Common myeloid progenitor, CD34-positive (primary cell): Measurements from ENCODE around the gene TNRC6C.

Experiments used
- CTCF ChIA-PET: fragments of 350-600 bp; sonication (Branson Sonifier 250); formaldehyde crosslinking; loops from one replicate; lab custom pipeline; 2021; ENCODE audit warnings: antibody characterized with exemption; lab: Charles Lee
- POLR2A ChIA-PET: fragments of 350-600 bp; sonication (Branson Sonifier 250); formaldehyde crosslinking; loops from one replicate; lab custom pipeline; 2021; ENCODE audit warnings: antibody characterized with exemption; lab: Charles Lee
- DNase-seq, 3 donors: peaks; one replicate each; pipeline versions ENCODE4 v3.0.0 to v3.0.0-alpha.2; 2013
- H3K27ac ChIP-seq, 2 experiments: 1 replicate in 1 of 2; 2 replicates in 1 of 2; pipeline ENCODE4 v1.7.0; 2013; ENCODE audit warnings: inconsistent platforms in 2 of 2, low read length in 2 of 2, mild to moderate bottlenecking in 2 of 2, low read depth in 1 of 2, moderate library complexity in 1 of 2; ENCODE audit not compliant: severe bottlenecking in 2 of 2, insufficient read depth in 1 of 2, poor library complexity in 1 of 2
- H3K27me3 ChIP-seq, 5 experiments: replicated peaks in 2 of 5; 1 replicate in 3 of 5; 2 replicates in 2 of 5; pipeline versions ENCODE4 v1.6.1 to v1.7.0; 2013; ENCODE audit warnings: low read length in 4 of 5, mild to moderate bottlenecking in 2 of 5, moderate library complexity in 2 of 5, inconsistent platforms in 1 of 5; ENCODE audit not compliant: insufficient read depth in 5 of 5, control insufficient read depth in 4 of 5
- H3K36me3 ChIP-seq, 4 experiments: 1 replicate in 2 of 4; 2 replicates in 2 of 4; pipeline versions ENCODE4 v1.6.1 to v1.7.0; 2013; ENCODE audit warnings: low read length in 3 of 4, control low read depth in 1 of 4, mild to moderate bottlenecking in 1 of 4; ENCODE audit not compliant: control insufficient read depth in 4 of 4, insufficient read depth in 4 of 4
- H3K4me1 ChIP-seq, 4 experiments: 1 replicate in 3 of 4; 2 replicates in 1 of 4; pipeline versions ENCODE4 v1.6.1 to v1.7.1; 2013; ENCODE audit warnings: low read length in 3 of 4, mild to moderate bottlenecking in 3 of 4, control low read depth in 1 of 4, inconsistent platforms in 1 of 4, moderate library complexity in 1 of 4; ENCODE audit not compliant: control insufficient read depth in 4 of 4, insufficient read depth in 4 of 4; ENCODE audit errors: control extremely low read depth in 1 of 4
- H3K4me3 ChIP-seq, 7 experiments: 1 replicate in 4 of 7; 2 replicates in 3 of 7; pipeline versions ENCODE4 v1.5.1 to v1.7.0; 2013; ENCODE audit warnings: mild to moderate bottlenecking in 7 of 7, low read length in 6 of 7, moderate library complexity in 6 of 7, inconsistent platforms in 2 of 7, low read depth in 2 of 7, control low read depth in 1 of 7; ENCODE audit not compliant: insufficient read depth in 4 of 7, control insufficient read depth in 1 of 7; ENCODE audit errors: extremely low read depth in 1 of 7
- H3K9me3 ChIP-seq, 5 experiments: 1 replicate in 4 of 5; 2 replicates in 1 of 5; pipeline versions ENCODE4 v1.6.1 to v1.7.1; 2013; ENCODE audit warnings: low read length in 4 of 5, mild to moderate bottlenecking in 2 of 5, inconsistent platforms in 1 of 5, low read depth in 1 of 5, moderate library complexity in 1 of 5; ENCODE audit not compliant: control insufficient read depth in 4 of 5, insufficient read depth in 2 of 5; ENCODE audit errors: control extremely low read depth in 1 of 5
- WGBS: methylation state at CpG from one replicate; pipeline ENCODE4 v1.1.5; 2013; ENCODE audit not compliant: insufficient coverage; 5-methylcytosine and 5-hydroxymethylcytosine counted together

The TNRC6C gene

GRCh38 chr17:78012428-78012827 lies 53.9 kb downstream of the TNRC6C start:
- ChIA-PET POLR2A (no interaction called here), CTCF (interaction anchor here (1.0 to 4.2 kb wide), 11 partner anchors 8 to 472 kb away, joined by 3 to 40 read pairs (median 7); no protein-coding TSS in a partner anchor)
- Histone ChIP-seq H3K4me1 (peaks cover 0 to 6% (median 2%) of the 10 kb centered on the region in 4 experiments), H3K27ac (no peak overlapping the region), H3K4me3 (no peak overlapping the region), H3K9me3 (no peaks in the 10 kb centered on the region), H3K27me3 (no peaks in the 10 kb centered on the region), H3K36me3 (peaks cover 3 to 11% (median 4%) of the 10 kb centered on the region in 4 experiments)
- DNase-seq, result no peak
- 100% methylated on average over 1 of the region's 1 CpG for WGBS

- no CpG with 5 or more reads among the region's 4 CpGs for WGBS
- Histone ChIP-seq H3K9me3 (no peaks in the 10 kb centered on the region), H3K27ac (no peak overlapping the region), H3K4me3 (no peak overlapping the region), H3K27me3 (no peaks in the 10 kb centered on the region), H3K4me1 (peaks cover 0 to 6% (median 2%) of the 10 kb centered on the region in 4 experiments), H3K36me3 (peaks cover 2 to 11% (median 4%) of the 10 kb centered on the region in 4 experiments)
- POLR2A ChIA-PET, result interaction anchor here (0.6 to 2.6 kb wide), 2 partner anchors 56 to 170 kb away, joined by 5 to 11 read pairs; partner anchors contain the start of gene TNRC6C
- CTCF ChIA-PET, result interaction anchor here (0.6 to 4.2 kb wide), 30 partner anchors 8 to 509 kb away, joined by 3 to 40 read pairs (median 5); partner anchors contain the start of gene TNRC6C
- peak; percentile 66 to 73 (median 66) for DNase-seq
These were observed 55.4 kb downstream of the TNRC6C start for GRCh38 chr17:78013683-78014467.

- ChIA-PET POLR2A (interaction anchor here (2.6 kb wide), 1 partner anchor 57 kb away, joined by 11 read pairs; the partner anchor contains the start of gene TNRC6C), CTCF (interaction anchor here (0.6 to 4.2 kb wide), 23 partner anchors 7 to 502 kb away, joined by 3 to 40 read pairs (median 5); partner anchors contain the start of gene TNRC6C)
- WGBS, result no CpG with 5 or more reads among the region's 5 CpGs
These were observed 56.1 kb downstream of the TNRC6C start for GRCh38 chr17:78014646-78015045.

GRCh38 chr17:78016852-78017251 lies 58.3 kb downstream of the TNRC6C start:
- WGBS, result no CpG with 5 or more reads among the region's 1 CpG

More at GRCh38 chr17:78014646-78015045, 56.1 kb downstream of the TNRC6C start:
- Histone ChIP-seq H3K27ac (no peak overlapping the region), H3K4me3 (no peak overlapping the region), H3K4me1 (peaks cover 0 to 6% (median 2%) of the 10 kb centered on the region in 4 experiments), H3K9me3 (no peaks in the 10 kb centered on the region), H3K36me3 (peaks cover 2 to 11% (median 4%) of the 10 kb centered on the region in 4 experiments), H3K27me3 (no peaks in the 10 kb centered on the region)
- no peak for DNase-seq

GRCh38 chr17:78019367-78019975 lies 61.0 kb downstream of the TNRC6C start:
- DNase-seq, result peak; percentile 31 to 66 (median 62)
- ChIA-PET CTCF (interaction anchor here (0.6 to 2.5 kb wide), 11 partner anchors 8 to 477 kb away, joined by 3 to 14 read pairs (median 3); no protein-coding TSS in a partner anchor), POLR2A (interaction anchor here (1.6 kb wide), 1 partner anchor 61 kb away, joined by 6 read pairs; the partner anchor contains the start of gene TNRC6C)
- Histone ChIP-seq H3K27me3 (no peaks in the 10 kb centered on the region), H3K4me3 (no peak overlapping the region), H3K27ac (no peak overlapping the region), H3K4me1 (no peaks in the 10 kb centered on the region), H3K9me3 (no peaks in the 10 kb centered on the region), H3K36me3 (peaks cover 0 to 2% (median under 1%) of the 10 kb centered on the region in 4 experiments)

More at GRCh38 chr17:78016852-78017251, 58.3 kb downstream of the TNRC6C start:
- H3K4me3 ChIP-seq, result no peak overlapping the region
- ChIA-PET POLR2A (no interaction called here), CTCF (interaction anchor here (0.8 to 1.8 kb wide), 6 partner anchors 10 to 407 kb away, joined by 3 to 6 read pairs (median 3); no protein-coding TSS in a partner anchor)
- peaks cover 0 to 9% (median 4%) of the 10 kb centered on the region in 4 experiments for H3K36me3 ChIP-seq
- no peak overlapping the region for H3K27ac ChIP-seq
- no peaks in the 10 kb centered on the region for H3K27me3 ChIP-seq
- H3K9me3 ChIP-seq, result no peaks in the 10 kb centered on the region
- DNase-seq, result no peak
- H3K4me1 ChIP-seq, result peaks cover 0 to 2% (median 0%) of the 10 kb centered on the region in 4 experiments

- H3K9me3 ChIP-seq, result no peaks in the 10 kb centered on the region
- WGBS, result 97% methylated on average over 4 of the region's 6 CpGs
- H3K4me3 ChIP-seq, result no peak overlapping the region
- H3K36me3 ChIP-seq, result peaks cover 0 to 2% (median 0%) of the 10 kb centered on the region in 4 experiments
- no peaks in the 10 kb centered on the region for H3K27me3 ChIP-seq
- H3K27ac ChIP-seq, result no peak overlapping the region
- DNase-seq, result no peak
- POLR2A ChIA-PET, result interaction anchor here (1.6 kb wide), 1 partner anchor 62 kb away, joined by 6 read pairs; the partner anchor contains the start of gene TNRC6C
- CTCF ChIA-PET, result interaction anchor here (0.9 to 2.9 kb wide), 10 partner anchors 6 to 477 kb away, joined by 3 to 14 read pairs (median 4); no protein-coding TSS in a partner anchor
- H3K4me1 ChIP-seq, result no peaks in the 10 kb centered on the region
These were observed 61.6 kb downstream of the TNRC6C start for GRCh38 chr17:78019976-78020716.
